HG03442 (cell line): ENCODE measurements around the gene AP1S2.
"Not testable (repeated sequence)": the region's sequence is repeated elsewhere in the genome, so short reads cannot be mapped to it uniquely, and the experiment has no call there.

Experiments used
- ATAC-seq: cut with Tn5 transposase; IDR thresholded peaks from one replicate; pipeline ENCODE4 v1.9.1; 2021; ENCODE audit warnings: mild to moderate bottlenecking, moderate library complexity; ENCODE audit not compliant: unreplicated experiment

AP1S2 gene

DNA sequence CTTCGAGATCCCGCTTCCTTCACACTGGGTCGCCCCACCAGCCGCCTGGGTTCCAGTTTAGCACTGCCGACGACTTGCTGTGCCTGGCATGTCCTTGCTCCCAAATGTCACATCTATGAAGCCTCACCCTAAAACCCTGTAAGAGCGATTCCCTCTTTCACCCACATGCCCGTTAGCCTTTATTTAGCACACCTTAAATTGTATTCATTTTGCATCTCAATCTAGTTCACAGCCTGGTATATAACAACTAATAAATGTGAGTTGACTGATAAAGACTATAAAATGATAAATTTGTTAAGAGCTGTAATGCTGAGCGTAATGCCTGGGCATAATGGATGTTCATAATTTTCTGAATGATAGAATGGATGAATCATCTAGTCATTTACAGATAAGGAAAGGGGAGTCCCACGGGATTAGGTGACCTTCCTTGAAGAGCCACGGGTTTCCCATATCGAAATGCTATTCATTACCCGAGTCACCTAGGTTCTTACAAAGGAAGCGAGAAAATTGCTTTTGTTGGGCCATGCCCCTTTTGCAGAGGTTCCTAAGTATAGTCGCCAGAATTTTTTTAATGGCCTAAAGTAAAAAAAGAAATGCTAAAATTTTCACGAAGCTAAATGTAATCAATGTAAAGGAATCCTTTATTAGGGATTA, 1.1 kb upstream of the AP1S2 start:
- ATAC-seq = no peak

DNA sequence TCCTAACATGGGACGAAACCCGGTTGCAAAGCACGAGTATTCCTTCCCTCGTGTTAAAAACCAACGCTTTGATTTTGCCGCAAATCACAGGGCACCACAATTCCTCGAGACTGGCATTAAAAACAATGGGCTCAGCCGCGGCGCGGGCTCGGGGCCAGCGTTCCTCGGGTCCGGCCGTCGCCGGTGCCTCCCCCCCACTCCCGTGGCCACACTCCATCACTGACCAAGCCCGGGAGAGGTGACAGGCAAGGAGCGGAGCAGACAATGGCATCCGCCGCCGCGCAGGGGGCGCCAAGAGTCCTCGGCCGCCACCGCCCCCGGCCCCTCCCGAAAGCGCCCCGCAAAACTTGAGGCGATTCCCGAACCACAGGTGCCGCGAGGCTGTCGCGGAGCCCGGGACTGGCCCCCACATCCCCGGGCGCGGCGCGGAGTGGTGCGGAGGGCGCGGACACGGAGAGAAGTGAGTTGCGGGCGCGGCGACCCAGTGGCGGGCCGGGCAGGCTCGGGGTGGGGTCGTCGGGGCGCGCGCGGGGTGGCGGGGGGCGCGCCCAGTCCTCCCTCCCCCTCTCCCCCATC, 445 bp downstream of the AP1S2 start:
- ATAC-seq = peak; percentile 24

DNA sequence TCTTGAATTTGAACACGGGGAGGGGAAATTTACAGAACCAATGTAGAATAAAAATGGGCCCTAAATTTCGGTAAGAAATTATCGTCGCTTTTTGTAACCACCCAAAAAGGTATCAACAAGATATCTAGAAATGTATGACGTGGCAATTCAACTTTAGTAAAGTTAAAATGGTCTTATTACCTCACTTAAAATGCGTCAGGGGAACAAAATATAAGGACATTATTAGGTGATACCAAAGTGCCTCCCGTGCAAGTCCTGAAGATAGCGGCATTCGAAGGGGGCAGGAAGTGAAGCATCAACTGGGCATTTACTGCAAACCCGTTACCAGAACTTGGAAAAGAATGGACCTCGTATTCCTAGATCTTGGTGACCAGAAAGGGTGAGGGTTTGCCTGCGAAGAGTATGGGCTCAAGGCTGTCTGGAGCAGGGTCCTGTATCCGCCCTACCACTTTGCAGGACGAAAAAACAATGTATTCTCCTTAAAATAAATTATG, 980 bp downstream of the AP1S2 start:
- ATAC-seq = no peak

DNA sequence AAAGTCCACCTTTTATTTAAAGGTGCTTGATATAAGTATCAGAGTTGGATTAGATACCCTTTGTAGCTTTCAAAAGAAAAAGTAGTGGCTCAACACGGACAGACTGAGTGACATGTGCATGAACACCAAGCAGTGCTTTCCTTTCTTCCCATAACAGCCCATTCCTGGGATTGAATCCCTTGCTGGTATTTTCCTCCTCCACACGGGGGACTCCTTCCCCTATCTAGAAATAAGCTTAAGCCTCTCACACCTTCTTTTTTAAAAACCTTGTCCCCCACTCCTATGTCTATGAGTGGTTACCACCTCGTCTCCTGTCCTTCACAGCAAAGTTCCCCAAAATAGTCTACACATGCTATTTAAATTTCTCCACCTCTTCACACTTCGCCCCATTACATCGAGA, 5.1 kb downstream of the AP1S2 start:
- no peak for ATAC-seq

DNA sequence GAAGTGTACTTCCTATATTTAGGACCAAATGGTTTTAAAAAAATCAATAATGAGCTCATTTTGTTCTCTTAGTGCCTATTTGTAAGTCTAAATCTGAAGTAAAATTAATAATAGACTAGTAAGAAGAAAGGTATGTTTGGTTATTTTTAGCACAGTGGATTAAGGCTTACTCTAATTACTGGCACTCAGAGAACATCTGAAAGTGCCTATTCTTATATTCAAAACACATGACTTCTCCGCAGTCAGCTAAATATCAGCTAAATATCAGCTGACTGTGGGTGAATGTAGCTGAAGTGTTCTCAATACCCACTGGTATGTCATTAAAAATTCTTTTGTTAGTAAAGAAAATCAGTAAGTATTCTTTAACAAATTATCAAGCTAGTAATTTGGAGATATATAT, 6.0 kb downstream of the AP1S2 start:
- no peak for ATAC-seq

DNA sequence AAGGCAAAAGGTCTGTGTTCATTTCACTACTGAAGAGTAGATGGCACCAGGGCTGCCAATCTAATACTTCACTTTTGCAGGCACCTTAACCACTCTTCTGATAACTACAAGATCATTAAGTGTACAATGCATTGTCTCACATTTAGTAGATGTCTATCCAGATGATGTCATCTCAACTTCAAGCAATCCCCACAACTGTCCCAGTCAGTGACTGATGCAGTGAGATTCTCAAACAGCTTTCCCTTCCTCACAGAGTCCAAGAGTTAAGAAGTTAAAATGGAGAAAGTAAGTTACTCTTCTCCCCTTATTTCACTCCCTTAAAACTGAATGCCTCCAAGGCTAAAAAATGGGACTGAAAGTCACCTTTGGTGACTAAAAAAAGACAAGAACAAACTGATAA, 10.7 kb downstream of the AP1S2 start:
- ATAC-seq = no peak

DNA sequence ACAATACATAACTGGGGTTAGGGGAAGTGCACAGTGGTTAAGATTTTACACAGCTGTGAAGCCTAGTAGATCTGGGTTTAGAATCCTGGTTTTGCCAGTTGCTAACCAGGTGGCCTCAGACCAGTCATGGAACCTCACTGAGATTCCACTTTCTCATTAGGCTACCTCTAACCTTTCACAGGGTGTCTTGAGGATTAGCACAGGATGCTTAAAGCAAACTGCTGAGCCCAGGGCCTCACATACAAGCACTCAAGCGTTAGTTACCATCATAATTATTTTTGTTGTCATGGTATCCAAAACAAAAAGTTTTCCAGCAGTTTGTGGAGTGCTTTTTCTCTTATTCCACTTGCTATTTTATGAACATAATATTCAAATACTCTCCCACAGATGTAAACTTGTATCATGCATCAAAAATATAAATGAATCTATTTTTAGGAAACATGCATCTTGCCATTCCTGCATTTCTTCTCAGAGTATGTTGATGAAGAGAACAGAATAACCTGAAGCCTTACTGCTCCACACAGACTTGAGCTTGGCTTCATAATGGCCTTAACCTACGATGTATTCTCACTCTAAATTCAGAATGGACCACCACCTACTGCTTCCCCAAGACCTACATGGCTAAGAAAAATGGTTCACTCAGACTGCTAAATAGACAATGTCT, 12.6 kb downstream of the AP1S2 start:
- ATAC-seq = no peak

DNA sequence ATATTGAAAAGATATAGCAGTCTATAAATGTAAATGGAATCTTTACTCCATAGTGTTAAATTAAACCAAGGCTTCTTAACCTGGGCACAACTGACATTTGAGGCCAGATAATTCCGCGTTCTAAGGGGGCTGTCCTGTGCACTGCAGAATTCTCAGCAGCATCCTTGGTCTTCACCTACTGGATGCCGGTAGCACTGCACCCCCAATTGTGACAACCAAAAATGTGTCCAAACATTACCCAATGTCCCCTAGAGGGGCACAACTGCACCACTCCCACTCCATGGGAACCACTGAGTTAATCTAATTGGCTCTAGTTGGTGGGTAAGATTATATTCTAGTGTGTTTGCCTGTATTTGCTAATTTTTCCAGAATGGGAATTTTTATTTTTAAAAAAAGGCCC, 16.6 kb downstream of the AP1S2 start:
- no peak for ATAC-seq

DNA sequence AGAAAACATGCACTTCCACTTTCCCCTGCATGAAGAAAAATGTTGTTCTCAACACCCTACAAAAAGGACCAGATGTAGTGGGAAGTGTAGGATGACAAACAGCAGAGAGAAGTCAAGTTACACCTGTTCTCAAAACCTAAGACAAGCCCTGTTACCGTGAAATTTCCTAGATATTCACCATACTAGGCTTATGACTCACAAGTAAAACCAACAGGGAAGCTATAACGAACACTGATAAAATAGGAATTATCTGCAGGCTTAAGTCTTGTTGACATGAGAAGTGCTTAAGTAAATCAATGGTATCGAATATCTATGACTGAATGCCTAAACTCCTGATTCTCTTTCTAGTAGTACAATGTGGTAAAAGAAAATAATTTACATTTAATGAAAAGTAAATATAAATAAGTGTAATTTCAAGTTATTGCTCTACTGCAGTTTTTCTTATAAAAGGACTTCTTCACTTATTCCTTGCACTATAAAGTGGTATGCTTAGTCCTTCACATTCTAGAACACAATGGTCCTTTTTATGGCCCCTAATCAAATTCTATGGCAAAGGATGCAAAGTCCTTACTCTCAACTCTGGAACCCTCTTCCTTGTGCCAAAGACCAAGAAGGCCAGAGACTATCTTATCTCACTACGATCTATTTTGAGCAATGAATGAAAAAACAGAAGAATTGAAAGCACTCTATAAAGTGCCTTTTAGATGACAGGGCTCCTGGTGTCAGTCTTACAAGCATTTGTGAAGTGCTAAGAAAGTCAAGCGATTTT, 19.6 kb downstream of the AP1S2 start:
- ATAC-seq = no peak

DNA sequence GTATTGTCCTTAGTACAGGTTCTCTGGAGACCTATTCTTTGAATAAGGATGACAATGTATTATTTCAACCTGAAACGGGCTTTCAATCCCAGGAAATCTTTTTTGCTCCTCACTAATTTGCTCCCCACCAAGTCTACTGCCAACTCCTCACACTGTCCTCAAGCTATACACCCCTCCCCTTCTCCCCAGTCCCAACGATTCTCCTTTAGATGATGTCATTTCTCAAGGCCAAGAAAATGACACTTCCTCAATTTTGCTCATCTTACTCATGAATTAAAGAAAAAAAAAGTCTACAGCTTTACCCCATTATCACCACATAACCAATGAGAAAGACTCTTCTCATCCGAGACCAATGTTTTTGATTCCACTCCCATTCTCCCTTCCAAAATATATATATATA, 20.6 kb downstream of the AP1S2 start:
- ATAC-seq = no peak

DNA sequence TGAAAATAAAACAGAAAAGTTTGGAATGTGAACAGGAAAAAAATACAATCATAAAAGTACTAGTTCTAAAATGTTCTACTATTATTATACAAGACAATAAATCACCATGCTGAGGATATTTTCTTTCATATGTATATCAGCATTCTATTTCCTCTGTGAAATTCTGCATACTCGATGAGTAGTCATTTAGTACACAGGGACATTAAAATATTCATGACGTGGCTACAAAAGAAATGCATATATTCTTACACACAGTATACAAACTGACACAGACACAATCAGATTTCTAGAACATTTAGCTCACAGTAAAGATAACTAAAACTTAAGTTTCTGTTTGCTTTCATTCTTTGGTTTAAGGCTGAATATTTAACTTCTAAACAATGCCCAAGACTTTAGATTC, 23.3 kb downstream of the AP1S2 start:
- not testable (repeated sequence) for ATAC-seq

DNA sequence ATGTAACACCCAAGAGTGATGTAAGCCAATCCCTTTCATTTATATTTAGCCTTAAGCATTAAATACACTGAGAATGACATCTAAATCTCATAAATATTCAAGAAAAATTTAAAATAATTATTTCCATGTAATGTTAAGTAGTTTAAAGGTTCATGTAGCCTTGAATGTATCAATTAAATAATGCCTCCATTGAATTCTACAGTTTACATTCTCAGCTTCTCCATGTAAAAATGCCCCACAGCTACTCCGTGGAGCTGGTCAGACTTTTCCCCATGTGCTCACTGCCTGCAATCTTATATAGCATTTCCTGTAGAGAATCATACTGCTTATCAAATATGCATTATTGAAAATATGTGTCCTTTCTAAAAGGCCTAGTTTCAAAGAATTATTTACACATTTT, 25.4 kb downstream of the AP1S2 start:
- ATAC-seq = no peak

DNA sequence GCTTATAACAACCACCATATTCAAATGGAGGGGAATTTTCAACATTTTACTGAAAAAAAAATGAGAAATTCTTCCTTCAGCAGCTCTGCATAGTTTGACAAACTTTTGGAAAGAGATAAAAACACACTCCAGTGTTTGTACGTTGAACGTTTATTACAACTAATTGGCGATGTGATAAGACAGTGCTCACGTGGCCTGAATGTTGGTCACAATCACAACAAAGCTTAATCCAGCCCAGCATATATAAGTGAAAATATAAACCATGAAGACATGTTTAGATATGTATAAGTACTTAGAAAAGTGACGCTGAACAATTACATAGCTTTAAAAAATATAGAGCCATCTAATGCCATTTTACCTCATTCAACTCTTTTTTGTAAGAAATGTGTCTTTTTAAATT, 28.7 kb downstream of the AP1S2 start:
- ATAC-seq = no peak

DNA sequence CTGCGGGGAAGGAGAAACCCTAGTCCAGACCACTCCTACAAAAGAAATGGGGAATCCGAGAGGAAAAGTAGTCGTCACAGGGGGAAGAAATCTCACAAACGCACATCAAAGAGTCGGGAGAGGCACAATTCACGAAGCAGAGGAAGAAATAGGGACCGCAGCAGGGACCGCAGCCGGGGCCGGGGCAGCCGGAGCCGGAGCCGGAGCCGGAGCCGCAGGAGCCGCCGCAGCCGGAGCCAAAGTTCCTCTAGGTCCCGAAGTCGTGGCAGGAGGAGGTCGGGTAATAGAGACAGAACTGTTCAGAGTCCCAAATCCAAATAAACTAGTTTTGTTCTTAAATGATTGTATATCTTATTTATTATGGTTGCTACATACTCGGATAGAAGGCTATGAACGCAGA, 31.7 kb downstream of the AP1S2 start:
- ATAC-seq = no peak

DNA sequence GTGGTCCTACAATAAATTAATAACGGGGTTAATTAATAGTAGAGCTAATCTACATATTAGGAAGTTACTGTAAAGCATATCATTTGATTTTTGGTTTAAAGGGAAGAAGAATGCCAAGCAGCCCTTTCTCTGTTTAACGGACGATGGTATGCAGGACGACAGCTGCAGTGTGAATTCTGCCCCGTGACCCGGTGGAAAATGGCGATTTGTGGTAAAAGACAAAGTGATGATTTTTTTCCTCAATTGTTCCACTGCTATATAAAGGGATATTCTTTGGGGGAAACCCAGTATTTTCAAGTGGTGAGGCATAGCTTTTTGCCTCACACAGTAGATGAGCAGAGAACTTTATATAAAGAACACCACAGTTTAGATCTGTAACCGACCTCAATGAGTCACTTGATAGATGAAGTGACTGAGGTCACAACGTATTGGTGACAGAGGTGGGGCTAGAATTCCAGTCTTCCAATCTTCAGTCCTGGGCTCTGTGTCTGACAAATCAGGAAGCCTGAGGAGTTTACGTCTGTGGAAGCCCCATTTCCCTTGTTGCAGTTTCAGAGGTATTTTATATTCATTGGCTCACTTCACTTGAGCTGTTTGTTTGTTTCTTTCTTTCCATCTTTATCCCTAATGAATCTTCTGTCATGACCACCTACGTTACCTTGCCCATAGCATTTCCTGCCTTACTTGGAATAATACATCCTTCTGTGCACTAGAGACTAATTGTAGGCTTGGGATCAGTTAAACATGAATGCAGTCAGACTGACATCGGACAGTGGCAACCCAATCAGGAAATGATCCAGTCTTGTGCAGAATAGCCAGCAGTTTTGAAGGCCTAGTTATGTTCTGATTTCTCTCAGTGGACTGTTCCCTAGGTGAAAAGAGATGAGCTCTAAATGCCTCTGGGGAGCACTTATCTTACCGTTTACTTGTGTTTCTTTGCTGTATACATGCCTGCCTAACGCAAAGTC, 34.2 kb downstream of the AP1S2 start:
- no peak for ATAC-seq

DNA sequence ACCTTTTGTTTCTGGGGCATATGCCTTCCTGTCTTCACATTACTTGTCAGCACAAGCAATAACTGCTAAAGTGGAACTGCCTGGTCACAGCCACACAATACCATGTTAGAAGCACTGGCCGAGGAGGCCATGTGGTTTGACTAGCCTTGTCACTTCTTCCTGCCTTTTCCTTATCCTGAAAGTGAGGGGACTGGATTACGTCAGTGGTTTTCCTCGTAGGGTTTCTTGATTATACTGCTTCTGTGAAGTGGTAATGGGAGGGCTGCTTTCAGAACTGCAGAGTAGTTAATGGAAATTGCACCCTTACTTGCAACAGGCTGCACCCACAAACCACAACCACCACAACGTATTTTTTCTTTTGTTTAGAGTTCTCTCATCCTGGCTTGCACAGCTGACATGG, 37.7 kb downstream of the AP1S2 start:
- no peak for ATAC-seq

DNA sequence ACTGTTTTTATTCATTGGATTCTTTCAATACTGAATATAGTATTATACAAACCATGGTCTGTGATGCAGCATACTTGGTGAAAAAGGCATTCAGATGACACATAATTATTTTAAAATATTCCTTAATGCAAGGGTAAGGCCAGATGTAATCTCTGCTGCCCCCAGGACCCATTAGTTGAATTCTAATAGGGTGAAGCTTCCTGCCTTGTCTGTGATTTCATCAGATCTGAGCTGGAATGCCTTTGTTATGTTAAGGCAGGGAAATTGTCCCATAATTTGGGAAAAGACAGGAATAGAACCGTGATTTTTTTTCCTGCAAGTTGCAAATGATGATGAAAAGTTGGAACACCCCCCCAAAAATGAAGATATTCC, 38.2 kb downstream of the AP1S2 start:
- ATAC-seq = no peak

DNA sequence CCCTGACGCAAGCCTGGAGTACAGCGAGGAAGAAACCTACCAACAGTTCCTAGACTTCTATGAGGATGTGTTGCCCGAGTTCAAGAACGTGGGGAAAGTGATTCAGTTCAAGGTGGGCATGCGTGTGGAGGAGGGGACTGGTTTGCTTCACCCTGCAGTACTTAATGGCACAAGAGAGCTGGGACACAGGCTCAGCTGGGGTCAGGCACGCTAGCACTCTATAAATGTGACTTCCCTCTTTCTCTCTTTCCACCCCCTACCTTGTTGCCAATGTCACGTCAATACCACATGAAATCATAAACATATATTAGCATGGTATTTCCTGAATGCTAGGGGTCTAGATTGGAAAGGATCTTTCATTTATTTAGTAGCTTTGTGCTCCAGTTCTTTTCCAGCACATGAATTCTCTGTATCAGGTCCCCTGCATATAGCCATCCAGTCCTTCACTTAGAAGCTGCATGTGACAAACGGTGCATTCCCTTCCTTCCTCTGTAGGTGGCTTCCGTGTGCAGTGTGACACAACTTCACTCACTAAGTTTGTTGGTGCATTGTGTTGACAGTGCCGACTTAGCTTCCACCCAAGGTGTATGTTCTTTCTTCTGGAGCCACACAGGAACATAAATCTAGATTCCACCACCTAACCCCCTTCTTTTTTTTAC, 38.7 kb downstream of the AP1S2 start:
- peak; percentile 78 for ATAC-seq

DNA sequence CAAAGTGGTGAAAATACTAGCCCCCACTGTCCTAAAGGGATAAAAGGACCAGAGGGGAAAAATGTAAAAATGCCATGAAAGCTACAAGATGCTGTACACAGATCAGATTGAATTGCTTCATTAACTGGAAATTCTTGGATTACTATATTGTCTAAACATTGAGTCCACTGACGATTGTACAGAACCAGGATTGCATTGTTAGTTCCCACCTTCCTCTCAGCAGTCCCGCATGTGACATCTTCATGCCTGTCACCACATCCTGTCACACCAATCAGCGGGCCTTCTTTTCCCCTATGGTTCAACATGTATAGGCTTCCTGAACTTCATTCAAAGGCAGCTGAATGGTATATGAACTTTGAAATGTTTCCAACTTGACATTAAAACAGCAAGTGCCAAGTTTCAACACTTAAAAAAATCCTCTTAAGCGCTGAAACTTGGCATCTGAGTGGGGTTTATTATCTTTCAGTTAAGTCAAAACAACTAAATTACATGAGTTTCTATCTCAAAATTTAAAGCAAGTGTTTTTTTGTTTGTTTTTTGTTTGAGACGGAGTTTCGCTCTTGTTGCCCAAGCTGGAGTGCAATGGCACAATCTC, 39.7 kb downstream of the AP1S2 start:
- no peak for ATAC-seq

DNA sequence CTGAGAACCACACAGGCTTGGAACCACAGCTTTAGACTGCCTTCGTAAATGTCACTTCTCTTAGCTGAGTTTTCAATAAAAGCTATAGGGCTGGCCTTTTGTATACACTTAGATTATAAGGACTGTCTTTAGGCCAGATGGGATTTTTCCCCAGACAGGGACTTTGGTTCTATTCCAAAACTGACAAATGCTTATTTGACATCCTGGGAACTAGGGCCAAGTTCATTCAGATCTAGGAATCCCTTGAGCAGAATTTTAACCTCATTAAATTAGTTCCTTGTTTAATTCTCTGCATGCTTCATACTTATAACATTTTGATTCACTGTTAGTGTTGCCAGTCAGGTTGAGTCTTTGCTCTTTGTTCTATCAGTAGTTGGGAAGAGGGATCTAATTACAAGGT, 41.2 kb downstream of the AP1S2 start:
- ATAC-seq = no peak
